Mucosa of descending colon (tissue), 3 donors: ENCODE data around the gene STN1. TPM values are rescaled to one million over a fixed set of nuclear protein-coding genes. Genes with fewer than 3 reads are reported as not detected.

Source experiments
- ATAC-seq: fragments of 200-7000 bp; cut with Tn5 transposase; one replicate; pipeline ENCODE4 v1.9.1; 2020; ENCODE audit warnings: mild to moderate bottlenecking, moderate library complexity
- DNase-seq, 3 donors: peaks; one replicate each; pipeline ENCODE4 v3.0.0-alpha.2; 2020
- H3K36me3 ChIP-seq: fragments of 200-600 bp; one replicate; pipeline ENCODE4 v1.8.0; 2021; ENCODE audit warnings: low read depth, mild to moderate bottlenecking
- H3K4me1 ChIP-seq: fragments of 200-600 bp; one replicate; pipeline ENCODE4 v1.8.0; 2021; ENCODE audit warnings: low read depth, mild to moderate bottlenecking
- H3K4me3 ChIP-seq: fragments of 200-600 bp; one replicate; pipeline ENCODE4 v1.8.0; 2021; ENCODE audit warnings: mild to moderate bottlenecking
- H3K9me3 ChIP-seq: fragments of 200-600 bp; one replicate; pipeline ENCODE4 v1.8.0; 2021; ENCODE audit warnings: mild to moderate bottlenecking
- intact Hi-C, 2 donors: fragments of 100-400 bp; cut with DNase I in 1 of 2; cut with micrococcal nuclease in 1 of 2; formaldehyde crosslinking; loops; one replicate each; pipeline versions ENCODE4 v1.11.0 to v1.11.1; 2022; cut with DNase I, micrococcal nuclease
- total RNA-seq, 3 donors: library from RNA; stranded (reverse); fragmentation: NEBNext Ultra II Directional in 2 of 3; extraction: Animal tissue kit (Norgen Biotek cat#: 25700) in 2 of 3; gene quantifications; one replicate each; pipeline versions ENCODE4 v1.2.1 to v1.2.4, GENCODE V29; 2021 to 2023
- TF ChIP-seq, protein P1 (sequence below): fragments of 200-600 bp; IDR thresholded peaks from one replicate; pipeline ENCODE4 v1.8.0; 2022; ENCODE audit warnings: antibody characterized with exemption, mild to moderate bottlenecking
- donor health status: DM: no; HTN: no; CAD: no; lungs with moderate emphysema.
- donor health status: DM: no; HTN: no; CAD: no.
- donor health status: DM: no; HTN: yes; CAD: no.

Gene STN1
- total RNA-seq, 3 donors from 2014 or later: 18.8 to 25.2 (median 20.7) TPM

GRCh38 chr10:103897241-103897774 is 20.7 kb downstream of the STN1 start:
- Histone ChIP-seq H3K4me3 (no peak overlapping the region), H3K36me3 (no peaks in the 10 kb centered on the region), H3K4me1 (peaks cover 15% of the 10 kb centered on the region), H3K9me3 (no peaks in the 10 kb centered on the region)
- DNase-seq: no peak
- TF ChIP-seq, protein P1, sequence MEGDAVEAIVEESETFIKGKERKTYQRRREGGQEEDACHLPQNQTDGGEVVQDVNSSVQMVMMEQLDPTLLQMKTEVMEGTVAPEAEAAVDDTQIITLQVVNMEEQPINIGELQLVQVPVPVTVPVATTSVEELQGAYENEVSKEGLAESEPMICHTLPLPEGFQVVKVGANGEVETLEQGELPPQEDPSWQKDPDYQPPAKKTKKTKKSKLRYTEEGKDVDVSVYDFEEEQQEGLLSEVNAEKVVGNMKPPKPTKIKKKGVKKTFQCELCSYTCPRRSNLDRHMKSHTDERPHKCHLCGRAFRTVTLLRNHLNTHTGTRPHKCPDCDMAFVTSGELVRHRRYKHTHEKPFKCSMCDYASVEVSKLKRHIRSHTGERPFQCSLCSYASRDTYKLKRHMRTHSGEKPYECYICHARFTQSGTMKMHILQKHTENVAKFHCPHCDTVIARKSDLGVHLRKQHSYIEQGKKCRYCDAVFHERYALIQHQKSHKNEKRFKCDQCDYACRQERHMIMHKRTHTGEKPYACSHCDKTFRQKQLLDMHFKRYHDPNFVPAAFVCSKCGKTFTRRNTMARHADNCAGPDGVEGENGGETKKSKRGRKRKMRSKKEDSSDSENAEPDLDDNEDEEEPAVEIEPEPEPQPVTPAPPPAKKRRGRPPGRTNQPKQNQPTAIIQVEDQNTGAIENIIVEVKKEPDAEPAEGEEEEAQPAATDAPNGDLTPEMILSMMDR: no peak
- intact Hi-C loops: loop anchor here in 1 of 2 donors (10.0 kb wide), 1 partner anchor 67 kb away; the partner anchor contains the start of gene SLK
- no peak for ATAC-seq

- Histone ChIP-seq H3K4me1 (peaks cover 15% of the 10 kb centered on the region), H3K36me3 (no peaks in the 10 kb centered on the region), H3K4me3 (no peak overlapping the region), H3K9me3 (no peaks in the 10 kb centered on the region)
- intact Hi-C loops: loop anchor here in 1 of 2 donors (10.0 kb wide), 1 partner anchor 69 kb away; the partner anchor contains the start of gene SLK
- DNase-seq: no peak
- TF ChIP-seq, protein P1: no peak
- ATAC-seq: no peak
Observed at GRCh38 chr10:103896225-103896624, 21.8 kb downstream of the STN1 start.

GRCh38 chr10:103895411-103896186 is 22.4 kb downstream of the STN1 start:
- H3K9me3 ChIP-seq: no peaks in the 10 kb centered on the region
- intact Hi-C loops: loop anchor here in 1 of 2 donors (10.0 kb wide), 1 partner anchor 69 kb away; the partner anchor contains the start of gene SLK
- H3K4me1 ChIP-seq: peaks cover 15% of the 10 kb centered on the region
- DNase-seq (no peak), ATAC-seq (peak; percentile 4)
- H3K36me3 ChIP-seq: no peaks in the 10 kb centered on the region
- TF ChIP-seq, protein P1: no peak
- no peak overlapping the region for H3K4me3 ChIP-seq

DNA sequence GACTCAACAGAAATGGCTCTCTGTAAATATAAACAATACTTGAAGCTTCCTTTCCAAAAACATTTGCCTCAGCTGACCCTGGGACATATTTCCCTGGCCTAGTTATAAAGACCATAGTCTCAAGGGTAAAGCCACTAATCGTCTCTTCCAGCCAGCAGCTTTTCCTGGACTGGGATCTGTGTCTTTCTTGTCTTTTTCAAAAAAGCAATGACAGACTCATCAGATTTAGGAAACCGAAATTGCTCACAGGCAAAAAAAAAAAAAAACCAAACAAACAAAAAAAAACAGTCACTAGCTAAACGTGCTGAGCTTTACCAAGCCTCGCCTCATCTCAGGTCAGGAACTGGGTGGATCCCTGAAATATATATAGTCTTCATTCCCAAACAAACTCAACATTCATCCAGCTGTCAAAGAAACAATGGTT is 23.5 kb downstream of the STN1 start:
- ATAC-seq (peak; percentile 32), DNase-seq (no peak)
- TF ChIP-seq, protein P1: no peak
- Histone ChIP-seq H3K4me1 (peaks cover 15% of the 10 kb centered on the region), H3K9me3 (no peaks in the 10 kb centered on the region), H3K4me3 (no peak overlapping the region), H3K36me3 (no peaks in the 10 kb centered on the region)
- intact Hi-C loops: loop anchor here in 1 of 2 donors (10.0 kb wide), 1 partner anchor 70 kb away; the partner anchor contains the start of gene SLK

DNA sequence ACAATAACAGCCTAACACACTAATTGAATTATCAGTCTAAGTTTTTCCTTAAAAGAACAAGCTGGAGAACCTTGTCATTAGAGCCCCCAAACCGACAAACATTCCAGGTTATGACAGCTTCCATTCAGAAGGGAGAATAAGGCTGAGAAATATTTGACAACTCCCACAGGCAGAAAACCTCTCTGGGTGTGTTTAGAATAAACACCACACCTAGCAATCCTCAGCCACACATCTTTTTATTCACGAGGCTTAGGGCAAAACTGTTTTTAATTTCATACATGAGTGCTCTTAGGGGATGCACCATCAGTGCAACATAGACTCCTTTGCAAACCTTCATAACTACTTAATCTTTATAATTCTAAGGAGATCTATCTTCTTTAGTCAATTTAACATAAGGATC is 24.2 kb downstream of the STN1 start:
- no peak overlapping the region for H3K4me3 ChIP-seq
- peaks cover 22% of the 10 kb centered on the region for H3K4me1 ChIP-seq
- no peaks in the 10 kb centered on the region for H3K9me3 ChIP-seq
- no peak for DNase-seq
- TF ChIP-seq, protein P1: no peak
- peak; percentile 56 for ATAC-seq
- no peaks in the 10 kb centered on the region for H3K36me3 ChIP-seq
- intact Hi-C loops: loop anchor here in 1 of 2 donors (10.0 kb wide), 1 partner anchor 71 kb away; the partner anchor contains the start of gene SLK
